Measurements from ENCODE around the gene TBC1D1.

GRCh38 chr4:38125816-38126215 lies 234.9 kb downstream of the TBC1D1 start:
- no peak for TF ChIP-seq SUZ12 (IDR thresholded peaks at IDR 0.05; ENCODE audit: extremely low read depth, insufficient read depth, insufficient read length)
- no peak for TF ChIP-seq ZNF274 (IDR thresholded peaks at IDR 0.05; ENCODE audit: low read depth, low read length)
